ENCODE data around the gene CRTAC1. TPM values are rescaled to one million over a fixed set of nuclear protein-coding genes. Genes with fewer than 3 reads are reported as not detected.

CRTAC1 gene
- 10 to 100 TPM; 15.4 to 42.2 (median 22.0) TPM for polyA plus RNA-seq (ENCODE audit: insufficient read length in 3 of 3)

DNA sequence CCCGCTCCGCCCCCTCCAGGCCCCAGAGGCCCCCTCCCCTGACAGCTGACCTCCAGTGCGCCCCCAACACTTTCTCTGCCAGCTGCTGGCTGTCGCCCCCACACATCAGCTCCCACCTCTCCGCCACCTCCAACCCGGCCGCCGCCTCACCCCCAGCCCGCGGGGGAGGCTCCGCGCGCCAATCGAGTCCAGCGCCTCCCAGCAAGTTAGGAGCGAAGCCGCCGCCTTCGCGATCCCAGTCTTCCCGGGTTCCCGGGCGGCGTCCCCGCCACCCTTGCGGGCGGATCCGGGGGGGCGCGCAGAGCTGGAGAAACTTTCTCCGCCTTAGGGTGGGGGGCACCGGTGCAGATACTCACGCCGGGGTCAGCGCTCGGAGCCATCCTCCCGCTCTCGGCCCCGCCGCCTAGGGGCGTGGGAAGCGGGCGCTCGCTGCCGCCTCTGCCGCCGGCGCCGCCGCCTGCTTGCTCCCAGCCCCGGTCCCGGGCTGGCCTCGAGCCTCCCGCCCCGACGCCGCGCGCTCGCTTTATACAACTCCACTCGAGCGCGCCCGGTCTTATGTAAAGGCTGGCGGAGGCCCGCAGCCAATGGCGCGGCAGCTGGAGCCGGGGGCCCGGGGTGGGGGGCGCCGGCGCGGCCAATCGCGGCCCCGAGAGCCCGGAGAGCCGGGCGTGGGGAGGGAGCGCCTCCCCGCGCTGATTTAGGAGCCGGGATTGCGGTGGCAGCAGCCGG lies at the start of gene CRTAC1:
Gene CRTAC1 (minus strand): TSS at position 529 of the 729 bp plus-strand sequence. CDS start 149 bp downstream, at position 380.
- DNase-seq (ENCODE audit: low read depth in 3 of 3, low spot score in 2 of 3) = peak; percentile 36 to 71 (median 55)

DNA sequence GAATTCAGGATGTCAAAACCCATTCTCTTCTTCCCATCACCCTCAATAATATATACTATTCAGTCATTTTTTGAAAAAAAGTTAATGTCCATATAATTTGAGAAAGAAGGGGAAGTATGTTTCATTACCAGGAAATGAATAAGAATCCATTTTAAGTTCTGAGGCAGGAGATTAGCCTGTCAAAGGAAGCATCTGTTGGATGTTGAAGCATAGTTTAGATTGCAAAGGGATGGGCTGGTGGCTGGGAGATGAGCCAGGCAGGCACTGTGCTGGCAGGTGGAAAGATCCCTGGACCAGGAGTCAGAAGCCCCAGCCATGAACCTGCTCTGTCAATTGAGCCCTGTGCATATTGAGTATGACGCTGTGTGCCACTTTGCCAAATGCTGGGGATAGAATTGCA lies 48.4 kb upstream of the CRTAC1 start:
- no peak for DNase-seq (ENCODE audit: low read depth in 3 of 3, low spot score in 2 of 3)

DNA sequence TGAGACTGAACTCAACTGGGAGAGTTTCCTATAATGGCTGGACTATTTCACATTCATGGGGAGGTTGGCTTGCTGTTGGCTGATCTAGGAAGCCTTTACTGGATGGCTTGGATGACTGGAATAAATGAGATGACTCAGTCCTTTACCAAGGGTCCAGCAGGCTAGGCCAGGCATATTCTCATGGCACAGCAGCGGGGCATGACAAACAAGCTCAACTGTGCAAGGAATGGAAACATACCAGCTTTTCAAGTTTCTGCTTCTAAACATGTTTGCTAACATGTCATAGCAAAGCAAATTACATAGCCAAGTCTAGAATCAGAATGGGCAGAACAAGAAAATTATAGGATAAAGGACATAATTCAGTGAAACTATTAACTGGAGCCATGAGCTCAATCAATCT lies 46.8 kb upstream of the CRTAC1 start:
- no peak for DNase-seq (ENCODE audit: low read depth in 3 of 3, low spot score in 2 of 3)

DNA sequence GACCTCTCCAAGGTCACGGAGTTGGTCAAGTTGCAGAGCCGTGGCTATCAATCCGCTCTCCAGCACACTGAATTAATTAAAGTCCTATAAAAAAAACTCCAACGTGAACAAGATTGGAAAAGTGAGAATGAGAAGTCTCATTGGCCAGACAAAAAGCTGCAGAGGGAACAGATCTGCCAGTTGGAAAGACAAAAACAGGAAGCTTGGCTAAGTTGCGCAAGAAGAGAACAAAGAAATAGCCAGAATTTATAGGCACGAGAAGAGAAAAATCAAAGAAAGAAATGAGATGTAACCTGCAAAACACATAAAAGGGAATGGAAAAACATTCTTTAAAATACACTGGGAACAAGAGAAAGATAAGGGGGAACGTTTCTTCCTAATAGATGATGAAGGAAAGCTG lies 45.7 kb upstream of the CRTAC1 start:
- no peak for DNase-seq (ENCODE audit: low read depth in 3 of 3, low spot score in 2 of 3)

DNA sequence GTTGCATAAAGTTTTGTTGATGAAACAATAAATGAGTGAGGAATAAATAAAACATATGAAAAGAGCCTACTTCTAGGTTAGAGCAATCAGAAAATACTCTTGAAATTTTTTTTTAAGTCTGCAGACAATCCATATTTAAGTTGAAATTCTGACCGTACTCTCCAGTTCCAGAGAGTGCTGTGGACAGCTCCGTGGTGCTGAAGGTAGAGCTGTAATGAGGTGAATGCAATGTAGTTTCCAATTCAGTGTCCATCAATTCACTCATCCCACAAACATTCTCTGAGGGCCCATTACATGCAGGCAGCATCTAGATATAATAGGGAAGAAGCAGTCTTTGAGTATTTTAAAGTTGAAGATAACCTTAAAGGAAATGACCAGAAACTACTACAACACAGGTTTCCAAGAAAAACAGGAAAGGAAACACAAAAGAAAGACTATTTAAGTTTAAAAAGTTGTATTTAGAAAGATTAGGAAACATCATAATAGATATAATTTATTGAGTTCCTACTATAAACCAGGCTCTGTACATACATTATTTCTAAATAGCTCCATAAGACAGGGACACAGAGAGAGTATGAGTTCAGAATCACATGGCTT lies 44.0 kb upstream of the CRTAC1 start:
- peak in 1 of 3 donors; percentile 24 for DNase-seq (ENCODE audit: low read depth in 3 of 3, low spot score in 2 of 3)

DNA sequence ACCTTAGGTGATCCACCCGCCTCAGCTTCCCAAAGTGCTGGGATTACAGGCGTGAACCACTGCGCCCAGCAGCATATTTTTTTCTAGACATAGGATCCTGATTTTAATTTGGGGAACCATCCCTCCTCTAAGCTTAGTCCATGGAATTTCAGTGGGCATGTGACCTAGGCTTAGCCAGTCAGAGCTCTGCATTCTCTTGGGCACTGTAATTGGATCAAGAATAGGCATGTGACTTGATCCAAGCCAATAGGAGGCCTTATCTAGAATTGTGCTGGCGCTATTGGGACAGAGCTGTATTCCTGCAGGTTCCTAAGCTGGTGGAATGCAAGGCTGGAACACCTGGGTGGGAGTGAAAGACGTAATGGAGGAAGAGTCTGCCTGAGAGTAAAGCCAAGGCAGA lies 36.7 kb upstream of the CRTAC1 start:
- no peak for DNase-seq (ENCODE audit: low read depth in 3 of 3, low spot score in 2 of 3)

- DNase-seq (ENCODE audit: low read depth in 3 of 3, low spot score in 2 of 3) = no peak
Observed at GRCh38 chr10:98063740-98064027, 33.3 kb upstream of the CRTAC1 start.

GRCh38 chr10:98062424-98062823 lies 32.0 kb upstream of the CRTAC1 start:
- no peak for DNase-seq (ENCODE audit: low read depth in 3 of 3, low spot score in 2 of 3)

DNA sequence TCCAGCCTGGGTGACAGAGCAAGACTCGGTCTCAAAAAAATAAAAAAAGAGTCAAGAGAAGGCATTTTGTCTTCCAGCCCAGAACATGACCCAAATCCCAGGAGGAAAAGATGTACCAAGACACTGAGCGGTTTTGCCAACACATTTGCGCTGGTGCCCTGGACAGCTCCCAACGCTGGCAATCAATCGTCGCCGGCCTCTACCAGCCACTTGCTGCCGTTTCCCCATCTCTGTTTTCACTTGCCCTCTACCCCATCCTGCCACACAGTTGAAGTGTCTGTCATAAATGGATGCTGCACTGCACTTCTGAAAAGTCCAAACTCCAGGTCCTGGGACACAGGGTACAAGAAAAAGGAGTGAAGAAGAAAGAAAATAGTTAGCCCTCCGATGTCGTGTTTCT lies 29.7 kb upstream of the CRTAC1 start:
- no peak for DNase-seq (ENCODE audit: low read depth in 3 of 3, low spot score in 2 of 3)

DNA sequence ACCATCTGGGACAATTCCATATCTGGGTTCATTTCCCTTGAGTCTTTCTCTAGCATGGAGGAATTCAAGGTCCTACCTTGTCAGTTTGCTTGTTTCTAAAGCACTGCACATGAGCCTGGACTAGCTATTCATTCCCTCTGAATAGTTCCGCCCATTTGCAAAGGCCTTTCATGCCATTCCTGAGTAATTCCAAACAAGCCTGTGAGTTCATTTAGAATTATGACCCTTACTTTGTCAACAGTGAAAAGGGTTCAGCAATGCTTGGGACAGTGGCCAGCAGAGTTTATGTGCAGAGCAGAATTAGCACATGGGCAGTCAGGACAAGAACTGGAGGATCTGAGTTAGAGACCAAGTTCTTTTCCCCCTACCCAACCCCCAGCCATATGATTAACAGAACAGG lies 27.9 kb upstream of the CRTAC1 start:
- no peak for DNase-seq (ENCODE audit: low read depth in 3 of 3, low spot score in 2 of 3)

GRCh38 chr10:98055841-98056516 lies 25.6 kb upstream of the CRTAC1 start:
- peak in 2 of 3 donors; percentile 19 to 25 for DNase-seq (ENCODE audit: low read depth in 3 of 3, low spot score in 2 of 3)

- DNase-seq (ENCODE audit: low read depth in 3 of 3, low spot score in 2 of 3) = no peak
Observed at GRCh38 chr10:98047009-98047741, 16.8 kb upstream of the CRTAC1 start.

- DNase-seq (ENCODE audit: low read depth in 3 of 3, low spot score in 2 of 3) = peak in 1 of 3 donors; percentile 26
Observed at GRCh38 chr10:98045785-98046389, 15.5 kb upstream of the CRTAC1 start.

GRCh38 chr10:98041352-98042043 lies 11.1 kb upstream of the CRTAC1 start:
- peak in 1 of 3 donors; percentile 46 for DNase-seq (ENCODE audit: low read depth in 3 of 3, low spot score in 2 of 3)

GRCh38 chr10:98039690-98040381 lies 9.4 kb upstream of the CRTAC1 start:
- DNase-seq (ENCODE audit: low read depth in 3 of 3, low spot score in 2 of 3) = no peak

DNA sequence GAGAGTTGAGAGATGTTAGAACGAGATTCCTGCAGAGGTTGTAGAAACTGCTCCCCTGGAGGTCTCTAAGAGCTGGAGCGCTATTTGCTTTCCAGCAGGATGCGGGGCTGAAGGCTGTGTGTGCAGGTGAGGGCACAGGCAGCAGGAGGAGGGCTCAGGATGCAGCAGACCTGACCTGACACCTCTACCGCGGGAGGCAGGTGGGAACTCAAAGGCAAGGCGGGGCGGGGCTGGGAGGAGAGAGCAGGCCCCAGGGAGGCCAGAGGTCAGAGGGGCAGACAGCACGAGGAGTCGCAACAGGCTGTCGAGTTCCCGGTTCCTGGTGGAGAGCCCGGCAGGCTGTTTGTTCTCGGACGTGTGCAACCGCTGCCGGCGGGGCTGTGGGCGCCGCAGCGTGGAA lies 7.9 kb upstream of the CRTAC1 start:
- DNase-seq (ENCODE audit: low read depth in 3 of 3, low spot score in 2 of 3) = no peak

GRCh38 chr10:98035599-98035998 lies 5.2 kb upstream of the CRTAC1 start:
- DNase-seq (ENCODE audit: low read depth in 3 of 3, low spot score in 2 of 3) = no peak

DNA sequence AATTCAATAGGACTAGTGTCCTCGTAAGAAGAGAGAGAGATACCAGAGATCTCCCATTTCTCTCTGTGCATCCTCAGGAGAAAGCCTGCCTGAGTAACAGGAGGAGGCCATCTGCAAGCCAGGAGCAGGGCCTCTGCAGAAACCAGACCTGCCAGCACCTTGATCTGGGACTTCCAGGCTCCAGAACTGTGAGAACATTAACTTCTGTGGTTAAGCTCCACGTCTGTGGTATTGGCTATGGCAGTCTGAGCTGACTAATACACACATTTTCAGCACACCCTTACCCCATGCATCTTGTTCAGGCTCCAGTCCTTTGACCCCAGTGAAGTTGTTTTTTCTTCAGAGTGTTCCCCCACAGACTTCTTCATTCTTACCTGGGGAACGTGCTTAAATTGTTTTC lies 3.1 kb upstream of the CRTAC1 start:
- DNase-seq (ENCODE audit: low read depth in 3 of 3, low spot score in 2 of 3) = no peak

- DNase-seq (ENCODE audit: low read depth in 3 of 3, low spot score in 2 of 3) = no peak
Observed at GRCh38 chr10:98031440-98031839, 1.0 kb upstream of the CRTAC1 start.

- peak in 1 of 3 donors; percentile 21 for DNase-seq (ENCODE audit: low read depth in 3 of 3, low spot score in 2 of 3)
Observed at GRCh38 chr10:98030991-98031431, 590 bp upstream of the CRTAC1 start.
